Tibial nerve (tissue), 3 donors: ENCODE measurements around the gene GNG12.

Source experiments
- CTCF ChIP-seq, 5 experiments: fragments of 200-600 bp in 3 of 5; fragments of 450-650 bp in 2 of 5; sonication (generic) in 3 of 5; IDR thresholded peaks; one replicate each; pipeline ENCODE4 v1.5.1; 2016 to 2019; ENCODE audit warnings: antibody characterized with exemption in 5 of 5, mild to moderate bottlenecking in 3 of 5, moderate library complexity in 2 of 5
- POLR2A ChIP-seq, 2 donors: fragments of 450-650 bp; IDR thresholded peaks; one replicate each; pipeline ENCODE4 v1.6.1; 2017; ENCODE audit warnings: antibody characterized with exemption in 2 of 2, mild to moderate bottlenecking in 2 of 2, moderate library complexity in 2 of 2

- TF ChIP-seq CTCF (IDR thresholded peaks at IDR 0.05) (no peak), POLR2A (IDR thresholded peaks at IDR 0.05) (no peak)
Observed at GRCh38 chr1:67652800-67653199, 180.5 kb downstream of the GNG12 start.
